HK-2 (cell line): ENCODE data around the gene TMEM164.

Experiments
- DNase-seq: peaks from one replicate; pipeline ENCODE4 v3.0.0-alpha.2; 2018; ENCODE audit not compliant: unreplicated experiment

TMEM164 gene

DNA sequence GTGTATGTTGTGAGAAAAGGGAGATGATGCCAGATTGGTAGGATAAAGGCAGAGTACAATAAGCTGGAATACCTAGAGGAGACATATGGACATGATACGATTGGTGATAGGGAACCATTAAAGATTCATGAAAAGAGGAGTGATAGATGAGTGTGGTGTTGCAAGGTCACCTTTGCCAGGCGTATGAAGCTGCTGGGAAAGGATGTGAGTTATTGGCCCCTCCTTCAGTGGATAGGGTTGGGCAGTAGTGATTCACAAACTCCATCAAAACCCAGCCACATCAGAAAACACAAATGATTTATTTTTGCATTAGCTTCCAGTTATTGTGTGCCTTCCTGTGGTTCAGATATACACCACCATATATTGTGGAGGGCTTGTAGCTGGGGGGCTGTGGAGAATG is 34.3 kb downstream of the TMEM164 start:
- DNase-seq, result no peak

DNA sequence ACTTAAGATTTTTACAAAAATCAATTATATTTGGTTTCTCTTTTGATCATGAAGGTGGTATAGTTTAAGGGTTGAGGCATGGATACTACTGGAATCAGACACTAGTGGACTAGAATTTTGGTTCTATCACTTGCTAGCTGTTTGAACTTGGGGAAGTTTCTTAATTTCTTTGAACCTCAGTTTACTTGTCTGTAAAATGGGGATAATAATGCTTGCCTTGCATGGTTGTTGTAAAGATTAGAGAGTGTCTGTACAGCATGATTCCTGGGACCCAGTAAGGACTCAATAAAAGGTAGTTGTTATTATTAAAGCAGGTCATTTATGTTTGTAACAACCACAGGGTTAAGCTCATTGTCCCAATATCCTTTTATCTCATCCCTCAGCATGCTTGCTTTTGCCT is 36.0 kb downstream of the TMEM164 start:
- DNase-seq, result no peak

GRCh38 chrX:110041980-110042379 is 39.1 kb downstream of the TMEM164 start:
- no peak for DNase-seq

- DNase-seq, result no peak
Measured at GRCh38 chrX:110042496-110042895, 39.6 kb downstream of the TMEM164 start.

- DNase-seq, result no peak
Measured at GRCh38 chrX:110043506-110043905, 40.6 kb downstream of the TMEM164 start.

DNA sequence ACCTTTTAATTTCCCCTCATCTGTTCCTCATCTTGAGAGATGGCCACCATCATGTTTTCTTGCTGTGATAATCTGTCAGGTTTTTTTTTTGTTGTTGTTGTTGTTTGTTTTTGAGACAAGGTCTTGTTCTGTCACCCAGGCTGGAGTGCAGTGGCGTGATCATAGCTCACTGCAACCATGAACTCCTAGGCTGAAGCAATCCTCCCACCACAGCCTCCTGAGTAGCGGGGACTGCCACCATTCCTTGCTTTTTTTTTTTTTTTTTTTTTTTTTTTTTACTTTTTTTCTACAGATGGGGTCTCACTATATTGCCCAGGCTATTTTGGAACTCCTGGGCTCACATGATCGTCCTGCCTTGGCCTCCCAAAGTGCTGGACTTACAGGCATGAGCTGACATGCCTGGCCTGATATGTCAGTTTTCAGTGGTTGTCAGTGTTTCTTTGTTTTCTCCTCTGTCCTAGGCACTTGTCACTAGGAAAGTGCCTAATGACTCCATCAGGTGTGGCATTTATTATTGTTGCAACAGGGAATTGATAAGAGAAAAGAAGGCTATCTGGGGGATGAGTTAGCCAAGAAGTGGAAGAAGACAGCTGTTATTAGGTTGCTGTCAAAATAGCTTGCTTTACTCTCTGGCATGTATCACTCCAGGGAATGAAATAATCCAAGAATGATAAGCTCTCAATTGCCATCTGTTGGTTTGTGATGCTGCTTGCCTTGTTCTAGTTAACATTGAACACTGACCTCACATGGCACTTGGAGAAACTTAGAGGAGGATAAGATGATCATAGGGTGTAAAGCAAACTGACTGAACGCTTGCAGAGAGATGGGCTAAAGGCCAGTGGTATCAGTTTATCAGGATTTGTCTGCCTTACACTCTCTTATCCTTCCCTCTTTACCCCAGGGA is 41.7 kb downstream of the TMEM164 start:
- no peak for DNase-seq

GRCh38 chrX:110045421-110045820 is 42.5 kb downstream of the TMEM164 start:
- no peak for DNase-seq

- no peak for DNase-seq
Measured at GRCh38 chrX:110046001-110046400, 43.1 kb downstream of the TMEM164 start.

DNA sequence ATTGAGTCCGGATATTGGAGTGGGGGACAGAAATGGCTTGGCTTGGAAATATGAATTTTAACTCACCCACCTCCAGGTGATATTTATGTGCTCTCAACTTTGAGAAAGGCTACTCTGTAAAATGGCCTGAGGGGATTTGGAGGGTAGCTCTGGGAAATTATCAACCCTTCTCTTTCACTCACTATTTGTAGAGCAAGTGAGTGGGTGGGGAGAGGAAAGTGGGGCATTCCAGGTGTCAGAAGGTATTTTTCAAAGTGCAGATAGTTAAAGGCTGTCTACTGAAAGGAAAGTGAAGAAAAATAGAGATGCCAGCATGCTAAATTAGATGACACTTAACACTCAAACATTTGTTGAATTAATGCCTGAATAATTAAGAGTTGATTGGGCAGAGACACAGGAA is 44.1 kb downstream of the TMEM164 start:
- DNase-seq, result no peak

DNA sequence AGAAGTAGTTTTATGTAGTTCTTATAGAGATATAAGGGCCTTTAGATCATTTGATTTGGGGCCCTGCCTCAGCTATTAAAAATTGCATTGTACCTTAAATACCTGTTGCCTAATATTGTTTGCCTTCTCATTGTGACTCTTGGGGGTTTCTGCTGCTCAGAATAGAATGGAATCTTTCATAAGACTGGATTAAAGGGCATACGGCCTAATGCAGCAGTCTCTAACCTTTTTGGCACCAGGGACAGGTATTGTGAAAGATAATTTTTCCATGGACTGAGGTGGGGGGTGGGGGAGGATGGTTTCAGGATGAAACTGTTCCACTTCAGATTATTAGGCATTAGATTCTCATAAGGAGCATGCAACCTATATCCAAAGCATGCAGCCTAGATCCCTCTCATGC is 46.2 kb downstream of the TMEM164 start:
- no peak for DNase-seq

- DNase-seq, result no peak
Measured at GRCh38 chrX:110050386-110050785, 47.5 kb downstream of the TMEM164 start.

- DNase-seq, result no peak
Measured at GRCh38 chrX:110050901-110051300, 48.0 kb downstream of the TMEM164 start.

DNA sequence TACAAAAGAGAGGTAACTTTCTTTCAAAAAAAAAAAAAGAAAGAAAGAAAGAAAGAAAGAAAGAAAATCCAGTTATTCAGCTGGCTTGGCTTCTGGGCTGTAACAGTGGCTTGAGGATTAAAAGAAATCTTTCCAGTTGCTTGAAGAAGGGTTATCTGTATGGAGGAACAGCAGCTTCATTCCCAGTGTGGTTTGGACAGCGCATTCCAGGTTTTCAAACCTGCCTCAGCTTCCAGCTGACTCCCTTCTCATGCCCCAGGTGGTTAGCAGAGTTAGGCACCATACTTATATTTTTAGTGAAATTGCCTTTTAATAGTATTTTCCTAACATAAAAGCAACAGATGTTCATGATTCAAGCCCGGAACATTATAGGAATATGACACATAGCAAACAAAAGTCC is 48.6 kb downstream of the TMEM164 start:
- no peak for DNase-seq

- no peak for DNase-seq
Measured at GRCh38 chrX:110052303-110052702, 49.4 kb downstream of the TMEM164 start.

DNA sequence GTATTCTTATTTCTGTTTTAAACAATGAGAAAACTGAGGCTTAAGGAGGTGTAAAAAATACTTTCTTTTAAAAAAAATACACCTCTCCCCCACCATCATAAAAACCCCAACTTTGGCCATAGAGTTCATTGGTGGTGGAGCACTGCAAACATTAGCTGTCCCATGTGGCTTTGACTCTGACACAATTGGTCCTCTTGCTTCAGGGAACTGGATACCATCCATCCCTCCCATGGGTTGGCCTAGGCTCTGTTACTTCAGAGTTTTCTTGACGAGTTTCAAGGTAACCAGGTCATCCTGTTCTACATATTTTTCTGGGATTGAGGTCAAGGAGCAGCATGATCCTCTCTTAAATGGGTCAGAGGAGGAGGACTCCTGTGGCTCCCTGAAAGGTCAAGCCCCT is 50.5 kb downstream of the TMEM164 start:
- DNase-seq, result no peak

DNA sequence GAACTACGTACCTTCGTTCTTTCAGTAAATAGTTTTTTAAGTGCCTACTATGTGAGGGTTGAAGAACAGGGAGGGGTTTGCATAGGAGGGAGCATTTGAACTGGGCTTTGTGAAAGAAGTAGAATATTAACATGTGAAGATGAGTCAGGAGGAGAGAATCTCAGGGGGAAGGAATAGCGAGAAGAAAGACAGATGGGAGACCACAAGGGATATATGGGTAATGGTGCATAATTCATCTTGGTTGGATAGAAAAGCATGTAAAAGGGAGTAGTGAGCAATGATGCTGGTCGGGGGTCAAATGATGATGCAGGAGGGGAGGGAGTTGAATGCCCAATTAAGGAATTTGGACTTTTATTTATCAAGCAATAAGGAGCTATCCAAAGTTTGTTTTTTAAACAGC is 52.7 kb downstream of the TMEM164 start:
- no peak for DNase-seq

- DNase-seq, result no peak
Measured at GRCh38 chrX:110056419-110056818, 53.5 kb downstream of the TMEM164 start.

- DNase-seq, result no peak
Measured at GRCh38 chrX:110059410-110059809, 56.5 kb downstream of the TMEM164 start.

GRCh38 chrX:110060317-110060716 is 57.4 kb downstream of the TMEM164 start:
- DNase-seq, result no peak

- no peak for DNase-seq
Measured at GRCh38 chrX:110060846-110061537, 58.1 kb downstream of the TMEM164 start.

- DNase-seq, result no peak
Measured at GRCh38 chrX:110062919-110063318, 60.0 kb downstream of the TMEM164 start.

DNA sequence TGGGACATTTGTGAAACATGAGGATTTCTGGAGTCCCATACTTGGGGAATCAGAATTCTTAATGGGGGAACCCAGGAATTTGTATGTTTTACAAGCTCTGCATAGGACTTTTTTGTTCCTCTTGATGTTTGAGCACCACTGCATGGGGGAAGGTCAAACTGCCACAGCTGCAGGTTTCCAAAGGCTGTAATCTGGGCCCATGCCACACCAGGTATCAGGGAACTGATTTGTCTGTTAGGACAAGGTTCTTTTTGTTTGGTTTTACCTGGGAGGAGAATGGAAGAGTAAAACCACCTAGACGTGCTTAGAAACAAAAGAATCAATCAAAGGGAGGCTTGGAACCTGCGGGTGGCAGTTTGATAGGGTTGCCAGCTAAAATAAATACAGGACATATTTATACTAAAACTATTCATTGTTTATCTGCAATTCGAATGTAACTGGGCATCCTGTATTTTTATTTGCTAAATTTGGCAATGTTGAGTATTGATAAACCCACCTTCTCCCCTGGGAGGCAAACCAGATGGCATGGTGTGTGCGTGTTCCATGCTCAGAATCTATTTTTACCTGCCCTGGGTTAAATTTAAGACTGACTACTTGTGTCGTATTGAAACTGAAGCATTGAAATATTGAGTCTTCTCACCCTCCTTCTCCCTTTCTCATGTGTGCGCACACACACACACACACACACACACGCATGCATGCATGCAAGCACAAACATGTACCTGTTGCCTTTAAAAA is 63.7 kb downstream of the TMEM164 start:
- DNase-seq, result no peak

- no peak for DNase-seq
Measured at GRCh38 chrX:110070970-110071369, 68.1 kb downstream of the TMEM164 start.
